ENCODE measurements around the gene PBX2. TPM values are rescaled to one million over a fixed set of nuclear protein-coding genes. Genes with fewer than 3 reads are reported as not detected.
"Not testable (repeated sequence)": the region's sequence is repeated elsewhere in the genome, so short reads cannot be mapped to it uniquely, and the experiment has no call there.

PBX2 gene
- total RNA-seq, 1 experiment from 2014 or later, result 21.4 TPM

- not testable (repeated sequence) for DNase-seq (ENCODE audit: low spot score)
These were observed 2.1 kb downstream of the PBX2 start for GRCh38 chr6:32187725-32188380.

GRCh38 chr6:32187009-32187709 lies 2.8 kb downstream of the PBX2 start:
- no peak for DNase-seq (ENCODE audit: low spot score)

- DNase-seq (ENCODE audit: low spot score), result not testable (repeated sequence)
These were observed 3.7 kb downstream of the PBX2 start for GRCh38 chr6:32186151-32186840.

GRCh38 chr6:32185681-32186131 lies 4.3 kb downstream of the PBX2 start:
- DNase-seq (ENCODE audit: low spot score), result peak; percentile 91

DNA sequence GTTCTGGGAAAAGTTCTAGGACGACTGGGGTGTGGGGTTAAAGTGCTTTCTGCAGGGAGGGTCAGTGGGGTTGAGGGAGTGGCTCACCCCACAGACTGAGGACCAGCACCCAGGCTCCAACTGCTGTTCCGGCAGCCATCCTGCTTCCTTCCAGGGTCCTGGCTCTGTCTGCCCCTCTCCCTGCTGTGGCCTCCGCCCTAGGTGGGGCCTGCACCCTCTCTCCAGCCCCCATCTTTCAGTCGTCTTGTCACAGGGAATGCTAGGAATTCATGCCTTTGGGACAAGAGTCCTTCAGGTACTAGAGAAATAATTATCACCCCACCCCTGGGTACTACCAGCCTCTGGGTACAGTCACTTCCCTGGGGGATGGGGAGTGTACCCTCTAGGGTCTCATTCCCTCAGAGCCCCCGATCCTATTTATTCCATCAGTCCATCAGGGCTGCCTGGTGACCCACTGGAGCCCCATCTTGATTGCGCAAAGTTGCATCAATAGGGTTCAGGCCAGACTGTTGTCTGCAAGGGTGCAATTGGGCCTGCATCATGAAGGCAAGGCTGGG lies 5.8 kb downstream of the PBX2 start, which contains the start of gene AGER:
Gene AGER, minus strand, starts transcription at position 170 of the 557 bp plus-strand sequence. Its CDS starts 31 bp downstream, at position 139.
- no peak for DNase-seq (ENCODE audit: low spot score)

DNA sequence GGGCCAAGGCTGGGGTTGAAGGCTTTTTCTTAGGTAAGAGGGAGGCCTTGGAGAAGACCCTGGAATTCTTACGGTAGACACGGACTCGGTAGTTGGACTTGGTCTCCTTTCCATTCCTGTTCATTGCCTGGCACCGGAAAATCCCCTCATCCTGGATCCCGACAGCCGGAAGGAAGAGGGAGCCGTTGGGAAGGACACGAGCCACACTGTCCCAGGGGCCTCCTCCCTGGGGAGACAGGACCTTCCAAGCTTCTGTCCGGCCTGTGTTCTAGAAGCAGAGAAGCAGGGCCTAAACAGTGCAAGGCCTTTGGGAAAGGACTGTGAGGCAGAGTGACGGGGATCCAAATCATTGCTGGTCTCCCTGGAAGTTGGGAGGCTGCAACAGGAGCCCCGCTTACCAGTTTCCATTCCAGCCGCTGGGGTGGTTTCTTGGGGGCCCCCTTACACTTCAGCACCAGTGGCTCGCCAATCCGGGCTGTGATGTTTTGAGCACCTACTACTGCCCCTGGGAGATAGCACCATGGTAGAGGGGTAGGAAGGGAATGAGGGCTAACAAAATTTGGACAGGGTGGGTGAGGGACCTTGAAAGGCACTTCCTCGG lies 6.4 kb downstream of the PBX2 start:
- no peak for DNase-seq (ENCODE audit: low spot score)

- DNase-seq (ENCODE audit: low spot score), result no peak
These were observed 7.0 kb downstream of the PBX2 start for GRCh38 chr6:32183030-32183429.

DNA sequence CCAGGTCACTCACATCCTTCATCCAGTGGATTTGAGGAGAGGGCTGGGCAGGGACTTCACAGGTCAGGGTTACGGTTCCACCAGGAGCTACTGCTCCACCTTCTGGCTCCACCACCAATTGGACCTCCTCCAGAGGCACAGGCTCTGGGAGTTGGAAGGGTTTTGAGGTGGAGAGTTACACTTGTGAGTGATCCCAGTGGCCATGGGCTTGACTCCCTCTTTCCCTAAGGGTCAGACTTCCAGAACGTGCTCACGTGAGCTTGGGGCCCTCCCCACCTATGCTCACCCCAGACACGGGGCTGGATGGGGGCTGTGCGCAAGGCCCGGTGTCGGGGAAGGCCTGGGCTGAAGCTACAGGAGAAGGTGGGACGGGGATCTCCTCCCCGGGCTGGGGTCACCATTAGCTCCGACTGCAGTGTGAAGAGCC lies 7.4 kb downstream of the PBX2 start:
- DNase-seq (ENCODE audit: low spot score), result no peak

DNA sequence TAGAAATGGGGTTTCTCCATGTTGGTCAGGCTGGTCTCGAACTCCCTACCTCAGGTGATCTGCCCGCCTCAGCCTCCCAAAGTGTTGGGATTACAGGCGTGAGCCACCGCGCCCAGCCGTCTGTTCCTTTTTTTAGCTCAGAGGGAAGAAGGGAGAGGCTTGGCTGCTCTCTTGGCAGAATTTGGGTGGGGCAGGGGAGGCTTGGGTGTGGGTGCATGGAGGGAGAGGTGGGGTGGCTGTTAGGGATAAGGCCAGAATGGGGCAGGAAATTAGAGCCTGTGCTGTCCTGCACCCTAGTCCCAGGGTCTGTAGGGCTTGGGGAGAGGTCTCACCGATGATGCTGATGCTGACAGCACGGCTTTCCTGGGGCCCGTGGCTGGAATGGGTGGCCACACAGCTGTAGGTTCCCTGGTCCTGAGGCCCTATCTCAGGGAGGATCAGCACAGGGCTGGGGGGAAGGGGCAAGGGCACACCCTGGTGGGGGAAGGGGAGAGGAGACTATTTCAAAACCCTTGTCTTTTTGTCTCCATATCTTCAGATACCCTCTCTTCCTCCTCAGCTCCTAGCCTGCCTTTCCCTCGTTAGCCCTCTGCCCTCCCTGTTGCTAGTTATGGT lies 8.0 kb downstream of the PBX2 start:
- DNase-seq (ENCODE audit: low spot score), result no peak

- DNase-seq (ENCODE audit: low spot score), result no peak
These were observed 8.8 kb downstream of the PBX2 start for GRCh38 chr6:32181148-32181702.

DNA sequence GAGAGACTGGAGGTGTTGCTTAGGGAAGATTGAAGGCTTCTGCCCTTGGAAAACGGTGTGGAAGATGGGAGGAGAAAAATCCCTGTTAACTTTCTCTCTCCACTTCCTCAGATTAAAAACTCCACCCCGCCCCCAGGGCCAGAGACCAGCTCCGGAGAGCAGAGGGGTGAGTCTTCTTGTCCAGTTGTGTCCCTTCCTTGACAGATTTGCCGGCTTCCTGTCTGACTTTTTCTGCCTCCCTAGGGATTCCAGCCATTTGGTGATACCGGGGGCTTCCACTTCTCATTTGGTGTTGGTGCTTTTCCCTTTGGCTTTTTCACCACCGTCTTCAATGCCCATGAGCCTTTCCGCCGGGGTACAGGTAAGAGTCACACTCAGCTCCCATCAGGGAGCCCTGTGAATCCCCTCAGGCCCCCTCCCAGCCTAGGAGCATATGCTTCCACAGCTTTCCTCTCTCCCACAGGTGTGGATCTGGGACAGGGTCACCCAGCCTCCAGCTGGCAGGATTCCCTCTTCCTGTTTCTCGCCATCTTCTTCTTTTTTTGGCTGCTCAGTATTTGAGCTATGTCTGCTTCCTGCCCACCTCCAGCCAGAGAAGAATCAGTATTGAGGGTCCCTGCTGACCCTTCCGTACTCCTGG lies 10.1 kb downstream of the PBX2 start:
- DNase-seq (ENCODE audit: low spot score), result no peak

GRCh38 chr6:32178547-32179440 lies 11.2 kb downstream of the PBX2 start:
- no peak for DNase-seq (ENCODE audit: low spot score)

DNA sequence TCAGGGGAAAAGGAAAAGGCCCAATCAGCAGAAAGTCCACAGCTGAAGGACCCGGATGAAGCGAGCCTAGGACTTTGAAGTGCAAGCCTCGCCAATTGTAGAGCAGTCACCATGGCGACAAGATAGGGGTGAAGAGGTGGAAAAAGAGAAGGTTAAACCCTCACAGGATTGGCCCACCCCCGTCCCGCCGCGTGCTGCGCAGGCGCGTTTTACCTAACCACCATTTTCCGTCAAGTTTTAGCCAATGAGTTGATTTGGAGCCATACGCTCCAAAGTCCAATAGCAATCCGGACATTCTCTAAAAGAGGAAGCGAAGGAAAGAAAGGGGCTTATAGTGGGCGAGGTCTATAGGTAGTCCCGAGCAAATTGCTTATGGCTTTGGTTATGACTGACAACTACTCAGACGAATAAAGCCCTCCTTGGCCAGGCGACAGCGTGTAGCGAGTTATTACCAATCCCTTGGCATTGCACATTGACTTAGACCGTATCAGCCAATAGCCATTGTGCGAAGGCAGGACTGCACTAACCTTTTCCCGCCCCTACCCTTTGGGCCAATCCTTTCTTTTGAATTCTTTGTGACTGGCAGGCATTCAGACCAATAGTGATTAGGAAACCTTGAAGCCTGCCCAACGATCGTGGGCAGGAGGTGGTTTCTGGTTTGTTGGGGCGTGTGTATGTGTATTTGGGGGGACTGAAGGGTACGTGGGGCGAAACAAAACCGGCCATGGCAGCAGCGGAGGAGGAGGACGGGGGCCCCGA lies 12.0 kb downstream of the PBX2 start, which contains the start of gene RNF5:
Gene RNF5, plus strand, starts transcription at position 618 of the 759 bp plus-strand sequence. Its CDS starts 107 bp downstream, at position 725.
- DNase-seq (ENCODE audit: low spot score), result peak; percentile 100

DNA sequence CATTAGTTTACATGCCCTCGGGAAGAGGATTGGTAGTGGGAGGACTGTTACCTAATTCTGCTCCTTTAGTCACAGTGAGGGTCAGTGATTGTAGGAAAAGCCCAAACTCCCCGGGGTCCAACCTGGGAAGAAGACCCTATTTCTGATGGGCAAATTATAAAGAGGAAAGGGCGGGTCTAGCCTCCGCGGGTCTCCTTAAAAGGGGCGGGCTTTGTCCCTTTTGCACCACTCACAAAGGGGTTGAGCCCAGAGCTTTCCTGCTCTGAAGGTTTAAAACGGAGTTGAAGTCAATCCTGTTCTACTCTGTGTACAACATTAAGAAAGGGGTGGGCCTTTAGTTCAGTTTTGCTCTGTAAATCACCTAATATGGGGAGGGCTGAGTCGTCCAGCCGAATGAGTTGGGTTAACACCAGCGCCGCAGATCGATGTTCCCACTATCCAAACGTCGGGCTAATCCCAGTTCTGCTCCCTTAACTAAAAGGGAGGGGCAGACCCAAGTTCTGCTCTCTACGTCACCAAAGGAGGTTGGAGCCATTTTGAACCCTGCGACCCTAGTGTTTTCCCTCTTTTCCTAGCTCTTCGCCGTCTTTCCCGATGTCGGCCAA lies 12.7 kb downstream of the PBX2 start:
- no peak for DNase-seq (ENCODE audit: low spot score)

- peak; percentile 37 for DNase-seq (ENCODE audit: low spot score)
These were observed 13.4 kb downstream of the PBX2 start for GRCh38 chr6:32176476-32177182.

- DNase-seq (ENCODE audit: low spot score), result peak; percentile 94
These were observed 14.1 kb downstream of the PBX2 start, which contains the start of gene AGPAT1 for GRCh38 chr6:32175711-32176475. Gene AGPAT1, minus strand, starts transcription at chr6:32176084. Its CDS starts 4,588 bp downstream, at chr6:32171496.

- no peak for DNase-seq (ENCODE audit: low spot score)
These were observed 14.7 kb downstream of the PBX2 start for GRCh38 chr6:32175322-32175710.
